Activated naive CD8-positive, alpha-beta T cell treated with anti-CD3 and anti-CD28 coated beads, Interleukin-2, amount 50 U/mL, for 24 hours (primary cell): ENCODE measurements around the gene MAMDC4.
"Not testable (repeated sequence)": the region's sequence is repeated elsewhere in the genome, so short reads cannot be mapped to it uniquely, and the experiment has no call there.

ENCODE experiments used
- ATAC-seq: fragments of 150-1000 bp; cut with Tn5 transposase; one replicate; pipeline ENCODE4 v1.10.0; 2021
- DNase-seq: peaks from one replicate; pipeline ENCODE4 v3.0.0; 2021
- H3K27ac Mint-ChIP-seq: one replicate; pipeline ENCODE4 v1.8.0; 2021; ENCODE audit warnings: mild to moderate bottlenecking, mixed read lengths
- H3K27me3 Mint-ChIP-seq: one replicate; pipeline ENCODE4 v1.8.0; 2021; ENCODE audit warnings: mixed read lengths
- H3K36me3 Mint-ChIP-seq: one replicate; pipeline ENCODE4 v1.8.0; 2021; ENCODE audit warnings: low read depth, mixed read lengths
- H3K4me1 Mint-ChIP-seq: one replicate; pipeline ENCODE4 v1.8.0; 2021; ENCODE audit warnings: mixed read lengths
- H3K4me3 Mint-ChIP-seq: one replicate; pipeline ENCODE4 v1.8.0; 2021; ENCODE audit warnings: mild to moderate bottlenecking, moderate library complexity, mixed read lengths
- H3K9me3 Mint-ChIP-seq: one replicate; pipeline ENCODE4 v1.8.0; 2021; ENCODE audit warnings: mixed read lengths

MAMDC4 gene

GRCh38 chr9:136851941-136852663 is at the start of gene MAMDC4:
MAMDC4 (plus strand) TSS chr9:136852346; CDS start chr9:136852417, 71 bp downstream.
- H3K4me3 Mint-ChIP-seq, result no peak within 1 kb of the TSS
- DNase-seq (no peak), ATAC-seq (no peak)
- H3K27me3 Mint-ChIP-seq, result peaks cover 7% of the 10 kb centered on the region
- no peak within 1 kb of the TSS for H3K27ac Mint-ChIP-seq
- H3K4me1 Mint-ChIP-seq, result peaks cover 13% of the 10 kb centered on the region
- H3K9me3 Mint-ChIP-seq, result no peaks in the 10 kb centered on the region
- no peaks in the 10 kb centered on the region for H3K36me3 Mint-ChIP-seq

DNA sequence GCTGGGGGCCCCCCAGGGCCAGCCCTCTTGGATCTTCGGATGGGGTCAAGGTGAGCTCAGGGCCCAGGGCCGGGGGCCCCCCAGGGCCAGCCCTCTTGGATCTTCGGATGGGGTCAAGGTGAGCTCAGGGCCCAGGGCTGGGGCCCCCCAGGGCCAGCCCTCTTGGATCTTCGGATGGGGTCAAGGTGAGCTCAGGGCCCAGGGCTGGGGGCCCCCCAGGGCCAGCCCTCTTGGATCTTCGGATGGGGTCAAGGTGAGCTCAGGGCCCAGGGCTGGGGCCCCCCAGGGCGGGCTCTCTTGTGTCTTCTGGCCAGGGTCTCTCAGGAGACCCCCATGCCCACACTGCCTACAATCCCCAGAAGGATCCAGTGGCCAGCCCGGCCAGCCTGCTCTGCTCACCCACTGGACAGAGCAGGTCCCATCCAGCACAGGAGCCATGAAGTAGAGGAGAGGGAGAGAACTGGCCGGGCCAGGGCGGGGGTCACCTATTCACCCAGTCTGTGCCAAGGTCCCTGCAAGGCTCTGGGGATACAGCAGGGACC is 49.1 kb upstream of the MAMDC4 start:
- DNase-seq, ATAC-seq, H3K4me3 Mint-ChIP-seq, H3K27ac Mint-ChIP-seq, H3K36me3 Mint-ChIP-seq, H3K9me3 Mint-ChIP-seq: not testable (repeated sequence)
- peaks cover 21% of the 10 kb centered on the region for H3K4me1 Mint-ChIP-seq
- peaks cover 19% of the 10 kb centered on the region for H3K27me3 Mint-ChIP-seq

DNA sequence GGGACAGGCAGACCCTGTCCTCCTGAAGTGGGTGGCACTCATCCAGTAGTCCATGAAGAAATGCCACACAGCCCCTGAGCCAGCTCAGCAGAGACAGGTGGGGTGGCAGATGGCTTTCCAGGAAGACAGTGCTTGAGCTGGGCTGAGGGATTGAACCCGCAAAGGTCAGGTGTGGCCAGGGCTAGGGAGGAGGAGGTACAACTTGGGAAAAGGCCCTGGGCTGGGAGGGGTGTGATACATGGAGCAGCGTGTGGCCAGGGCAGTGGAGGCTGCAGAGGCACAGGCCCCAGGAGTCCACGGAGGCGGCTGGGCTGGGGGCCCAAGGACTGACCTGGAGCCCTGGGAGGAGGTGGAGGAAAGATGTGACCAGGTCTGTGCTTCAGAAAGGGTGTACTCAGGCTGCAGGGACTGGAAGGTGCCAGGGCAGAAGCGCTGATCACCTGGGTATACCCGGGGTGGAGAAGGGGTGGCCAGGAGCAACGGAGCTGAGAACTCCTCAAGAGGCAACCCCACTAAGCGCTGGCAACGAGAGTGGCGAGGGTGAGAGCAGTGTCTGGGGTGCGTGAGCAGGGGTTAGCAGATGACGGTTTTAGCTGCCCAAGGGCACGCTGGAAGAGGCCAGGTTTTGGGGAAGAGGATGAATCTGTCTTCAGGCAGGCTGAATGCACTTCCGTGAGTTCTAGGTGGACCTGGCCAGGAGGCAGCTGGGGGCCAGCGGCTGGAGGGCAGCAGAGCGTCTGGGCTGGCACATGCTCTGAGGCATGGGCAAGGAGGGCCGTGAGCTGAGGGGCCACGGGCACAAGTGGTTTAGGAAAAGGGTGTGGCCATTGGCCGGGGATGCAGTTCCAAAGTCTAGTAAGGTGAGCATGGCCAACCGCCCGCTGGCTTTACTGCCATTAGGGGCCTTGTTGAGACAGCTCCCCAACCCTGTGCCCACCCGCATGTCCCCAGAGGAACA is 48.3 kb upstream of the MAMDC4 start:
- Mint-ChIP-seq H3K27me3 (peaks cover 19% of the 10 kb centered on the region), H3K27ac (no peak overlapping the region), H3K4me1 (peaks cover 22% of the 10 kb centered on the region), H3K4me3 (no peak overlapping the region), H3K36me3 (no peaks in the 10 kb centered on the region), H3K9me3 (no peaks in the 10 kb centered on the region)
- DNase-seq (no peak), ATAC-seq (no peak)

DNA sequence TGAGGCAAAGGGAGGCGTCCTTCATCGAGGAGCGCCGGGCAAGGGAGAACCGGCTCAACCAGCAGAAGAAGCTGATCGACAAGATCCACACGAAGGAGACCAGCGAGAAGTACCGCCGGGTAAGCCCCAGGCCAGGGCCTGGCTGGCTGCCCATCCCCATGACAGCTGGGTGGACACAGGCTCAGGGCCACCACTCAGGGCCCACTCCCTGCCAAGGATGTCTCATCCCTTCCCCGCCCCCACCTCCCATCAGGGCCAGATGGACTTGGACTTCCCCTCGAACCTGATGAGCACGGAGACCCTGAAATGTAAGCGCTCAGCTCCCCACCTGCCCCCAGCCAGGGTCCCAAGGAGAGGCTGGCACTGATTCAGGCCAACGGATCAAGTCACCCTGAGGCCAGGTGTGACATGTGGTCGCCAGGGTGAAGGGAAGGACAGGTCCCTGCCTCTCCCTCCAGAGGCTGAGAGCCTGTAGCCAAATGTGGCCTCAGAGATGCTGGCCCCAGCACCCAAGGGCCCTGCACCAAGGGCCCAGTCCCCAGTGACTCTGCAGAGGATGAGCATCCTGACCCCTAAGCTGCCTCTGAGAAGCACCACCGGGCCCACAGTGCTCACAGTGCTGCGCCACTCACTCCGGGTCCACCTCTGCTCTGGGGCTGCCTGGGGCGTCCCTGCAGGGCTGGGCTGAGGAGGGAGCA is 47.5 kb upstream of the MAMDC4 start:
- H3K4me3 Mint-ChIP-seq, result no peak overlapping the region
- DNase-seq (no peak), ATAC-seq (no peak)
- peaks cover 19% of the 10 kb centered on the region for H3K27me3 Mint-ChIP-seq
- H3K4me1 Mint-ChIP-seq, result peaks cover 31% of the 10 kb centered on the region
- peaks cover 2% of the 10 kb centered on the region for H3K36me3 Mint-ChIP-seq
- no peaks in the 10 kb centered on the region for H3K9me3 Mint-ChIP-seq
- no peak overlapping the region for H3K27ac Mint-ChIP-seq

DNA sequence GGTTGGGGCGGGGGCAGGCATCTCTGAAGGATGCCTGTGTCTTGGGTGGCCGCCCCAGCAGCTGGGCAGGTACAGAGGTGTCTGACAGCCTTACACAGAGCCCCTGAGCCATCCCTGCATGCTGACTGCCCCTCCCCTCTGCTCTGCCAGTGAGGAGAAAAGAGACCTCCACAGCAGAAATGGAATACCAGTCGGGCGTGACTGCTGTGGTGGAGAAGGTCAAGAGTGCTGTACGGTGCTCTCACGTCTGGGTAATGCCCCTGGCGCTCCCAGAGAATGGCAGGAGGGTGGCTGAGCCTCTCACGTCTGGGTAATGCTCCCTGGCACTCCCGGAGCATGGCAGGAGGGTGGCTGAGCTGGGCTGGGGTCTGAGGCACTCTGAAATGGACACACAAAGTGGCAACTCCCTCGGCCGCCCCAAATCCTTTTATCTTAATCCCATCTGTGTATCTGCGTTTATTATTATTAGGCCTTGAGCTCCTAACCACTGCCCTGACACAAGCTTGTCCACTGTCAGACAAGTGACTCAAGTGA is 46.9 kb upstream of the MAMDC4 start:
- ATAC-seq (no peak), DNase-seq (no peak)
- peak overlapping the region; percentile 6 for H3K4me3 Mint-ChIP-seq
- no peak overlapping the region for H3K27ac Mint-ChIP-seq
- H3K36me3 Mint-ChIP-seq, result peaks cover 8% of the 10 kb centered on the region
- H3K27me3 Mint-ChIP-seq, result peaks cover 17% of the 10 kb centered on the region
- no peaks in the 10 kb centered on the region for H3K9me3 Mint-ChIP-seq
- H3K4me1 Mint-ChIP-seq, result peaks cover 34% of the 10 kb centered on the region

- peak overlapping the region; percentile 85 for H3K4me3 Mint-ChIP-seq
- peaks cover 31% of the 10 kb centered on the region for H3K4me1 Mint-ChIP-seq
- H3K27ac Mint-ChIP-seq, result no peak overlapping the region
- H3K36me3 Mint-ChIP-seq, result peaks cover 12% of the 10 kb centered on the region
- H3K9me3 Mint-ChIP-seq, result no peaks in the 10 kb centered on the region
- ATAC-seq (no peak), DNase-seq (no peak)
- H3K27me3 Mint-ChIP-seq, result peaks cover 10% of the 10 kb centered on the region
These were observed 46.1 kb upstream of the MAMDC4 start for GRCh38 chr9:136806067-136806466.

GRCh38 chr9:136806631-136807201 is 45.4 kb upstream of the MAMDC4 start:
- H3K36me3 Mint-ChIP-seq, result peaks cover 12% of the 10 kb centered on the region
- ATAC-seq (no peak), DNase-seq (no peak)
- H3K9me3 Mint-ChIP-seq, result no peaks in the 10 kb centered on the region
- H3K4me1 Mint-ChIP-seq, result peaks cover 29% of the 10 kb centered on the region
- peaks cover 6% of the 10 kb centered on the region for H3K27me3 Mint-ChIP-seq
- H3K4me3 Mint-ChIP-seq, result peak overlapping the region; percentile 85
- peak overlapping the region; percentile 89 for H3K27ac Mint-ChIP-seq

- Mint-ChIP-seq H3K4me1 (peaks cover 29% of the 10 kb centered on the region), H3K27me3 (no peaks in the 10 kb centered on the region), H3K36me3 (peaks cover 12% of the 10 kb centered on the region), H3K27ac (peak within 1 kb of the TSS; percentile 89), H3K9me3 (no peaks in the 10 kb centered on the region), H3K4me3 (peak within 1 kb of the TSS; percentile 85)
- peak; percentile 85 for ATAC-seq
- peak; percentile 83 for DNase-seq
These were observed 44.7 kb upstream of the MAMDC4 start, which contains the start of gene RABL6 for GRCh38 chr9:136807281-136808074. RABL6 (plus strand) TSS chr9:136807948; CDS start chr9:136808197, 249 bp downstream.

DNA sequence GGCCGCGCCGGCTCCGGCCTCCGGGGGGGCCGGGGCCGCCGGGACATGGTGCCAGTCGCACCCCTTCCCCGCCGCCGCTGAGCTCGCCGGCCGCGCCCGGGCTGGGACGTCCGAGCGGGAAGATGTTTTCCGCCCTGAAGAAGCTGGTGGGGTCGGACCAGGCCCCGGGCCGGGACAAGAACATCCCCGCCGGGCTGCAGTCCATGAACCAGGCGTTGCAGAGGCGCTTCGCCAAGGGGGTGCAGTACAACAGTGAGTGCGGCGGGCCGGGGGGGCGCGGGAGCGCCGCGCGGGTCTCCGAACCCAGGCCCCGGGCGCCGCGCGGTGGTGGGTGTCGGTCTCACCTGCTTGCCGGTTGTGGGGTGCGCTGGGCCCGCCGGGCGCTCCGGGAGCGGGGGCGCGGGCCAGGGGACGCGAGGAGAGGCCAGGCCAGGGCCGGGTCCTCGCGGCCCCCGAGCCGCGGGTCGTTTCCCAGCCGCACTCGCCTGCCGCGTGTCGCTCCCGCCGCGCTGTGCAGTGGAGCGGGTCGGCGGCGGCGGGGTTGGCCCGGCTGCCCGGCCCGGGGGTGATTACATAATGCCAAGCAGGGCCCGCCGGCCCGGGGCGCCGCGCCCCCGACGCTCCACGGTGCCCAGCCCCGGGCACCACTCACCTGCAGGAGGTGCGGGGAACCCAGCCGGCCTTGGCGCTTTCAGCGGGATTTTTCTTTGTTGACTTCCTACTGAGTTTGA is 43.9 kb upstream of the MAMDC4 start:
- Mint-ChIP-seq H3K4me3 (peak overlapping the region; percentile 78), H3K36me3 (peaks cover 18% of the 10 kb centered on the region), H3K27me3 (no peaks in the 10 kb centered on the region), H3K9me3 (no peaks in the 10 kb centered on the region), H3K4me1 (peaks cover 36% of the 10 kb centered on the region), H3K27ac (peak overlapping the region; percentile 62)
- DNase-seq (peak; percentile 51), ATAC-seq (peak; percentile 11)

DNA sequence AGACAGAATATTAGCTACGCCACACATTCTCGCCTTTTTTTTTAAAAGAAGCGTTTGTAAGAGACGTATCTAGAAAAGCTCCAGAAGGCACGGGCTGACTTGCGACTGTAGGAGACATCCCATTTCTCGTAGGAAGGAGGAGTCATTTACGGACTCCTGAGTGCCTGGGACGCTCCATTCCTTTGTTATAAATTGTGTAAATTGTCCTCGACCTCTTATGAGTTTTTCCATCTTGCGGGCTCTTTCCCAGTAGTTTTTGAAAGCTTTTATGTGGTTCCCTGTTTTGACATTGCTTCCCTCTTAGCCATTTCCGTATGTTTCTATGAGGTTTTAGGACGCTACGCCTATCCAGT is 43.4 kb upstream of the MAMDC4 start:
- Mint-ChIP-seq H3K4me1 (peaks cover 38% of the 10 kb centered on the region), H3K27ac (peak overlapping the region; percentile 62), H3K9me3 (no peaks in the 10 kb centered on the region), H3K27me3 (no peaks in the 10 kb centered on the region), H3K4me3 (peak overlapping the region; percentile 78), H3K36me3 (peaks cover 22% of the 10 kb centered on the region)
- DNase-seq, result no peak
- ATAC-seq, result no peak

- no peaks in the 10 kb centered on the region for H3K9me3 Mint-ChIP-seq
- DNase-seq (no peak), ATAC-seq (no peak)
- H3K27ac Mint-ChIP-seq, result no peak overlapping the region
- peaks cover 34% of the 10 kb centered on the region for H3K36me3 Mint-ChIP-seq
- H3K4me3 Mint-ChIP-seq, result no peak overlapping the region
- H3K4me1 Mint-ChIP-seq, result peaks cover 24% of the 10 kb centered on the region
- no peaks in the 10 kb centered on the region for H3K27me3 Mint-ChIP-seq
These were observed 37.3 kb upstream of the MAMDC4 start for GRCh38 chr9:136814725-136815421.

DNA sequence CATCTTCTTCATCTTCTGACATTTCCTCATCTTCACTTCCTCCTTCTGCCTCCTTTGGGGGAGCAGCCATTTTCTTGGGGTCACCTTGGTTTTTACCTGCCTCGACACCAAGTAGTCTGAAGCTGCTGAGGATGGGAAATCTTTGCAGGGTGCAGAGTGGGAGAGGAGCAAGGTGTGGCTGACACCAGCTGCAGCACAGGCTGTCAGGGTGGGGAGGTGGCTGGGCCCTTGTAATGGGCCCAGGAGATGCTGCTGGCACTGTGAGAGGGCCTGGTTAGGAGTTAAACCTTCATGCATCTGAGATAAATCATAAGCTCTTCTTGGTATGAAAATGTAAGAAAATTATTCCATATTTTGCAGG is 36.7 kb upstream of the MAMDC4 start:
- H3K9me3 Mint-ChIP-seq, result no peaks in the 10 kb centered on the region
- no peak for DNase-seq
- no peak overlapping the region for H3K4me3 Mint-ChIP-seq
- no peak overlapping the region for H3K27ac Mint-ChIP-seq
- H3K27me3 Mint-ChIP-seq, result no peaks in the 10 kb centered on the region
- peaks cover 21% of the 10 kb centered on the region for H3K4me1 Mint-ChIP-seq
- ATAC-seq, result no peak
- H3K36me3 Mint-ChIP-seq, result peaks cover 30% of the 10 kb centered on the region
